ENCODE results near the gene CFAP57.

- no peak for TF ChIP-seq CTCF (IDR thresholded peaks at IDR 0.05; ENCODE audit: poor library complexity, severe bottlenecking)
- no peak for TF ChIP-seq RAD21 (conservative IDR thresholded peaks at IDR 0.05)
- no peak for TF ChIP-seq SMC3 (conservative IDR thresholded peaks at IDR 0.05; ENCODE audit: poor library complexity)
- no peak for TF ChIP-seq EP300 (conservative IDR thresholded peaks at IDR 0.05; ENCODE audit: poor library complexity, severe bottlenecking)
Observed at GRCh38 chr1:43256675-43257570, 84.8 kb downstream of the CFAP57 start.

Measured in neural cell (in vitro differentiated cells).